T-helper 1 cell (primary cell): ENCODE results near the gene ALLC.

Experiments
- DNase-seq, 5 donors: peaks; one replicate each; pipeline ENCODE4 v3.0.0-alpha.2; 2012 to 2020

ALLC gene

DNA sequence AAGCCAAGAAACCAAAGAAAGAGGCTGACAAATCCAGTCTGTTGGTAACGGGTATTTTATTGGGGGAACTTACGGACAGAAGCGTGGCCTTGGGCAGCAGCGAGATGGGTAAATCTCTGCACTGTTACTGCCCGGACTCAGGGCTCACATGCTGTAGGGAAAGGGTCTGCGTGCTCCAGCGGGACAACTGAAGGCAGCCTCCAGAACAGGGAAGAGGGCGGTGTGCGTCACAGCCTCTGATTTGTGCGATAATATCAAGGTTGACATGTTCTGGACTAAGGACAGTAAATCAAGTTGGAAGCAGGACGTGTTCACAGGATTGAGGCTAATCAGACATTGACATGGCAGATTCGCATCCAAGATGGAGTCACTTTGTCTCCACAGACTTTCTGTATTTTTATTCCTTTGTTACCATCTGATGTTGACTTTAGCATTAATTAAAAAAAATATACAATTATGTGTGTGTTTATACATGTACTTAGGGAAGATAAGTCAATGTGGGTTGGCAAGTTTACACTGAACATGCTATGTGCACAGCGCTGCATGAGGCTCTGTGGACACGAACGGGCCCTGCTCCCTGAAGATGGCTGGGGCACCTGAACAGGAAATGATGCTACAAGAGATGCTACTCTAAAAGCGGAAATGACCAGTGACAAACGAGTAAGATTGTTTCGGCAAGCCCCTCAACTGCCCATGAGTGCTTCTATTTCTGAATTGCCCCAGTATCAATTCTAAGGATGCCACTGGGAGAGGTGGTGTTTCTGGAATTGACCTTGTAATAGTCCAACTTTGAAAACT, 22.7 kb downstream of the ALLC start:
- no peak for DNase-seq

DNA sequence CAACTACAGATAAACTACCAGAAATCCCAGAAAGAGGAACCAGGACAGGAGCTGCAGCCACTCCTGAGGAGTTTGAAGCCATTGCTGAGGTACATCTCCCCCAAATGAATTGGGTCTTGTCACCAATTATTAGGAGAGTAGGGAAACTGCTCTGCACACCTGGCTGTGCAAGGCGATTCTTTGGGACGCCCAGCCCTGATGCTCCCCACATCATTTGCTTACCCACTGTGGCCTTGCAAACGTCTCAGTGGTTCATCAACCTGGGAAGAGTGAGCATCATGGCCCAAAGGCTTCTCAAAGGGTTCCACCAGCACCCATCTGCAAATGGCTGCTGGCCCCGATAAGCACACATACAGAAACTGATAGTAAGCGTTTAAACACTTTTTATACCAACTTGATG, 23.6 kb downstream of the ALLC start:
- no peak for DNase-seq

DNA sequence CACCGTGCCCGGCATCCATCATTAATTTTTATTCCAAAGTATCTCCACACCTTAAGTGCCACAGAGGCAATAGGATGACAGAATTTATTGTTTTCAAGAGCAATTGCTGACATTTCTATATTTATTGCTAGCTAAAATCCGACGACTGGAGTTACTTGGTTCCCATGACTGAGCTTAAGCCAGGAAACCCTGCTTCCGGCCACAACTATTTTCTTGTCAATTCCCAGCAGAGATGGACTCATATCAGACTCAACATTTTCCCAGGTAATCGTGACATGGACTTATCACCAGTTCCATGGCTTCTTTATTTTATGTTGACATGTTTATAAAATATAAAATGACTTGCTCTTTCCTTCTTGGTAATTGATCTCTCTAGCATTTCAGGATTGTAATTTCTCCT, 24.8 kb downstream of the ALLC start:
- no peak for DNase-seq

DNA sequence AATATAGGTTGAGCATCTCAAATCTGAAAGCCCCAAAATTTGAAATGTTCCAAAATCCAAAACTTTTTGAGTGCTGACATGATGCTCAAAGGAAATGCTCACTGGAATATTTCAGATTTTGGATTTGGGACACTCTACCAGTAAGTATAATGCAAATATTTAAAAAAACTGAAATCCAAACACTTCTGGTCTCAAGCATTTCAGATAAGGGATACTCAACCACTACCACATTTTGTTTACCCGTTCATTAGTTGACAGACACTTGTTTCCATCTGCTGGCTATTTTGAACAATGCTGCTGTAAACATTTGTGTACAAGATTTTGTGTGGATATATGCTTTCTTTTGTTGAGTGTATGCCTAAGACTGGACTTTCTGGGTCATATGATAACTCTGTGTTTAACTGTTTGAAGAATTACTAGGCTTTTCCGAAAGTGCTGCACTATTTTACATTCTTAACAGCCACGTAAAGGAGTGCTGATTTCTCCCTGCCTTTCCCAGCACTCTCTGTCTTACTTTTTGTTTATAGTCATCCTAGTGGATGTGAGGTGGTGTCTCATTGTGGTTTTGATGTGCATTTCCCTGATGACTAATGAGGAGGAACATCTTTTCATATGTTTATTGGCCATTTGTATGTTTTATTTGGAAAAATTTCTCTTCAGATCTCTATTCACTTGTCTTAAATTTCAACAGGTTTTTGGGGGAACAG, 25.9 kb downstream of the ALLC start:
- DNase-seq = no peak

DNA sequence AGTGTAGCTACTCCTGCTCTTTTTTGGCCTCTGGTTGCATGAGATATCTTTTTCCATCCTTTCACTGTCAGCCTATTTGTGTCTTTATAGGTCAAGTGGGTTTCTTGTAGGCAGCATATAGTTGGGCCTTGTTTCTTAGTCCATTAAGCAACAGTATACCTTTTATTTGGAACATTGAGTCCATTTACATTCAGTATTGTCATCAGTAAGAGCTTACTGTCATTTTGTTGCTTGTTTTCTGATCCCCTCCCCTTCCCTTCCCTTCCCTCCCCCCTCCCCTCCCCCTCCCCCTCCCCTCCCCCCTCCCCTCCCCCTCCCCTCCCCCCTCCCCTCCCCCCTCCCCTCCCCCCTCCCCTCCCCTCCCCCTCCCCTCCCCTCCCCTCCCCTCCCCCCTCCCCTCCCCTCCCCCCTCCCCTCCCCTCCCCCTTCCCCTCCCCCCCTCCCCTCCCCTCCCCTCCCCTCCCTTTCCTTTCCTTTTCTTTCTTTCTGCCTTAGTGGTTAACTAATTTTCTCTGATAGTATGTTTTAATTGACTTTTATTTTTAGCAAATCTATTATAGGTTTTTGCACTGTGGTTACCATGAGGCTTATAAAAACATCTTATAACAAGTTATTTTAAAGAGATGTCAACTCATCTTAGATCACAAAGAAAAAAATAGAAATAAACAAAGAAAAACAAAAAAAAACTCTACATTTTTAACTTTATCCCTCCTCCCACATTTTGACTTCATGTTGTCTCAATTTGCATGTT, 32.2 kb downstream of the ALLC start:
- DNase-seq = no peak

DNA sequence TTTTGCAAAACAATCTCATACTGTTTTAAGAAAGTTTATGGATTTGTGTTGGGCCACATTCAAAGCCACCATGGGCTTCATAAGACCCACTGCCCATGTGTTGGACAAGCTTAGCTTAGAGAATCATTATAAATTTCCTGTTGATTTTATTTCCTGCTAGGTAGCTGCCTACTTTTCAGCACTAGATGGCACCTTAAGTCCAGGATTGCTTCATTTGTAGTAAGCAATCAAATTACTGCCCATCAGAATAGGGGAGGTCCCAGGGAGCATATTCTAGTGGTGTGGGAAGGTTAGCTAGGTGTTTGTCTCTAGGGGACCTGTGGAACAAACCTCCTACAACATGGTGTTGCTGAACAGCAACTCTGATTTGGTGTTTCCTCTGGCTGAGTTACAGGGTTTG, 34.4 kb downstream of the ALLC start:
- peak in 1 of 5 donors; percentile 2 for DNase-seq

DNA sequence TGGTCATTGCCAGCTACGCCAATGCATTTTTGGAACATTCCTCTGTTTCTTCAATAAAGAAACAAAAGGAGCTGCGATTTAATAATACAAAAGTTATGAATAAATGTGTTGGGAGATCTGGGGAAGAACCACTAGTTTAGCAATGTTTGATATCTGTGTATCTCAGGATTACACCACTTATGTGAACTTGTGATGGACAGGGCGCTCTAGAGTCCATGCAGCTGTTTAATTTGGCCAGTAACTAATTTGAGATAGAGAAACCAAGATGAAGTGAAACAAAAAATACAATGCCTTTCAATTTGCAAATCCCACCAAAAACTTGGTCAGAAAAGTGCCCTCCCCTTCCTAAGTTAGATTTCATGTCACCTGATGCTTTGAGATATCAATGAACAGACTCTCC, 38.5 kb downstream of the ALLC start:
- no peak for DNase-seq

DNA sequence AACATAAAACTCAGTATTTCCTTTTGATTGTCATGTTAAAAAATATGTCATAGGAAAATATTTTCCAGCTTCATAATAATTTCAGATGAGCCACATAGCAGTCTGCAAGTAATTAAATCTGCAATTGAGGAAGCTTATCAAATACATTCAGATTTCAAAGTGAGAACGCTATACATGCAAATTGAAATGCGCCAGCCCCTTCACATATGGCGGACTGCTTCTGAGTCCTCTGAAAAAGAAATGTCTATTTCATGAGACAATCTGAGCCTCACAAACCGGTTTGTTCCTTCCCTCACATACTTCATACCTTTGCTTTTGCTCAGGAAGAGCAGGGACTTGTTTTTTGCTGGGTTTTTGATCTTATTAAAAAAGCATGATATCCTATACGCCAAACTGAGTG, 43.1 kb downstream of the ALLC start:
- DNase-seq = no peak

DNA sequence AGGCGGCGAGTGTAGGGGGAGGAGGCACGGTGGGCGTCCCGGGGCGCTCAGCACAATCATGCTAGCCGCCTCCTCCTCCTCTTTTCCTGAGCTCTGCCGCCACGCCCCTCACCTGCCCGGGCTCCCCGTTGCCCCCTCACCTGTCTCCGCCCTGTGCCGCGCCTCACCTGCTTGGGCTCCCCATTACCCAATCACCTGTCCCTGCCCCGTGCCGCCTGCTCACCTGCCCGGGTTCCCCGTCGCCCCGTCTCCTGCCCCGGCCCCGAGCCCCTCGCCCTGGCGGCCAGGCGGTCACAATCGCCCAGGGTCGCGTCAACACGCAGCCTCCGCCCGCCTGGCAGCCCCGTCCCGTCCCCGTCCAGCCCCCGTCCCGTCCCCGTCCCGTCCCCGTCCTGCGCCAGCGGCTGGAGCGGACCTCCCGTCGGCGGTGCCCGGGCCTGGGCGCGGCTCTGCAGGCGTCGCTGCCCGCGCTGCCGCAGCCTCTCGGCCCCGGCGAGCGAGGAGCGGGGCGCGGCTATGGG, 45.3 kb downstream of the ALLC start, which contains the start of gene DCDC2C:
DCDC2C (plus strand) TSS at position 340 of the 521 bp plus-strand sequence; CDS start at position 517, 177 bp downstream.
- DNase-seq = peak in 1 of 5 donors; percentile 7

DNA sequence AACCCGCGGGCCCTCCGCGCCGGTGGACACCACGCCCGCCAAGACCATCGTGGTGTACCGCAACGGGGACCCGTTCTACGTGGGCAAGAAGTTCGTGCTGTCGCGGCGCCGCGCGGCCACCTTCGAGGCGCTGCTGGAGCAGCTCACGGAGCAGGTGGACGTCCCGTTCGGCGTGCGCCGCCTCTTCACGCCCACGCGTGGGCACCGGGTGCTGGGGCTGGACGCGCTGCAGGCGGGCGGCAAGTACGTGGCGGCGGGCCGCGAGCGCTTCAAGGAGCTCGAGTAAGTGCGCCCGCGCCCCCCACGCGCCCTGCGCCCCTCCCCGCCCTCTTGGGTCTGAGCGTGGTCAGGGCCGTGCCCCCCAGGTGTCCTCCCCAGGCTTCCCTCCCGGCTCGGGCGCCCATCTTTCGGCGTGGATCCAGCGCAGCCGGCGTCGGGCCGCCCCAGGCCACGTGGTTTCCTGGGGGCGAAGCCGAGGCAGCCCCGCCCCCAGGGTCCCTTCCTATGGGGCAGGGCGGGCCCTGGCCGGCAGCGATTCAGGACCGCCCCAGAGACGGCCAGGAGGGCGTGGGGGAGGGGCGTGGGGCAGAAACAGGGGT, 45.9 kb downstream of the ALLC start:
- DNase-seq = no peak

DNA sequence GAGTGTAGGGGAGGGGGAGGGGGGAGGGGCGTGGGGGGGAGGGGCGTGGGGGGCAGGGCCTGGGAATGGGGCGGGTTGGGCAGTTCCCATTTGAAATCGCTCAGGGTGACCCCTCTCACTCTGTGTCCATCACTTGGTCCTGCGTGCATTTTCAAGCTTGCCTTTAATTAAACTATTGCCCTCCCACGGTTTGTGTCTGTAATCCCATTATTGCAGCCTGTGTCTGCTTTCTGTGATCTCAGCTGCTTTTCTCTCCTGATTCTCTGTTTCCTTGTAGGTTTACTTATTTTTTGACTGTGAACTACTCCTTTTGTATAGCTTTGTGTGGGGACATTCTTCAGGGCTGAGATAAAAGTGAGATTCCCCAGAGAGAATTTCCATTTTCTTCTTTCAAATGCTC, 46.7 kb downstream of the ALLC start:
- DNase-seq = no peak

DNA sequence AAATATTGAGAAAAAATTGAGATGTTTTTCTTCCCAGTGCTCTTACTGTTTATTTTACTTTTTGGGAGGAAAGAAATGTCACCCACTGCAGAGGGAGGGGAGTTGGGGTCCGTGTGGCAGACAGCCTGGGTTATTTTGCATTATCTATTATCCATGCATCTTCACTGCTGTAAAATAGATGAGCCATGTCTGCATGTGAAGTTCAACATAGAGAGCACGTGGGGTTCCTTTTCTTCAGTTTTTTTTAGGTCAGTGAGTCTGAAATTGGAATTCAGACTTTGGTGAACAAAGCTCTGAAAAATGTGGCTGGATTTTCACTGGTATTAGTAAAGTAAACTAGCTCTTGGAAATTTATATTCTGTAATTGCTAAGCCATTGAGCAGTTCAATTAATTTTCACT, 47.8 kb downstream of the ALLC start:
- no peak for DNase-seq

DNA sequence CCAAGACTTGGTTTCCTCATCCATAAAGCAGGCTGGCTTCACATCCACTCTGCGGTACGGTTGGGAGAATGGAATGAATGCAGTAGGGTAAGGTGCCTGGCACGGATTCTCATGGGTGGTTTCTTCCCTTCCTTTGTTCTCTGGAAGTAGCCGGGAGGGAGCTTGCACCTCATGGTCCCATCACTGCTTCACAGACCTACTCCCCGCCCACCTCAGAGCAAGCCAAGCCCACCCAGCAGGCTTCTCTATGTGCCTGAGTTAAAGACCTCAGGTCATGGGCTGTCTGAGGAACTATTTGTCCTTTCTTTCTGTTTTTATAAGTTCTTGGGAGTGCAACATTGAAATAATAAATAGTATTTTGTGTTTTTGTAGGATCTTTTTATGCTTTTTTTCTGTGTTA, 48.9 kb downstream of the ALLC start:
- DNase-seq = no peak

DNA sequence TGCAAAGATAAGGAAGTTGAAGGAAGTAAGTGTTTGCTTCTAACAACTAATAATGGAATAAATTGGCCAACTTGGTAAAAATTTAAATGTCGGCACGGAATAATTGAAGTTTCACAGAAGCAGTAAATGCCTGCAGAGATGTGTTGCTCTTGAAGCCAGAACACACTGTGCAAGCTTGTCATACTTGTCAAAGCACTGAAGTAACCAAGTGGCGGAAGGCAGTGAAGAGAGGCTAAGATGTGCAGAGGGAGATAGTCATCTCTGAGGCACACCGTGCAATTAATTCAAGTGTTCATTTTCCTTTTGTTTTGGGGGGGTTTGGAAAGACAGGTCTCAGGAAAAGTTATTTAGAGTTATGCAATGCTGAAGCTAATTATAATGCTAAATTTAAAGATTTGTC, 50.6 kb downstream of the ALLC start:
- DNase-seq = no peak

DNA sequence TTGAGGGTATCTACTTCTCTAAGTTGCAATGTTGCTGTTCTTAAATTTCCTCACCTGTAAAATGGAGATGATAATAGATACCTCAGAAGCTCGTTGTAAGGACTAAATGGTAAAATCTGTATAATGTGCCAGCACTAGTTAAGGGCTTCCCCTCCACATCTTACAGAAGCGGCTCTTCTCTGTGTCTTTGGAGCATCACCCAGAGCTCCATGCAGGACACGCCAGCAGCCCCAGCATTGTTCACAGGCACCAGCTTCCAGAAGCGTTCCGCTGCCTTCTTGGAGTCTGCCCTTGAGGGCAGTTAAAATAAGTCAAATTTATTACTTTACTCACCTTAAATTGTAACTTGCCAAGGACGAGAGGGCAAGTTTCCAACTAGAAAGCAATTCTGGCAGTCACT, 51.2 kb downstream of the ALLC start:
- no peak for DNase-seq

DNA sequence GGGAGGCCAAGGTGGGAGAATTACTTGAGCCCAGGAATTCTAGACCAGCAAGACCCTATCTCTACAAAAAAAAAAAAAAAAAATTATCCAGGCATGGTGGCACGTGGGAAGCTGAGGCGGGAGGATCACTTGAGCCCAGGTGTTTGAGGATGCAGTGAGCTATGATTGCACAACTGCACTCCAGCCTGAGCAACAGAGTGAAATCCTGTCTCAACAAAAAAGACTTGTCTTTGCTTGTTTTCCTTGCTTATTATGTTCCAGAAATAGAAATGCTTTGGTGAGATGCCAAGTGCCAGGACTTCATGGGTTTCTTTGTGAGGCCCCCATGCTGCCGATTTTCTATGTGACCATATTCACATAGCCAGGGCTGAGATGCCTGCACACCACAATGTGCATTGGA, 54.4 kb downstream of the ALLC start:
- DNase-seq = no peak

DNA sequence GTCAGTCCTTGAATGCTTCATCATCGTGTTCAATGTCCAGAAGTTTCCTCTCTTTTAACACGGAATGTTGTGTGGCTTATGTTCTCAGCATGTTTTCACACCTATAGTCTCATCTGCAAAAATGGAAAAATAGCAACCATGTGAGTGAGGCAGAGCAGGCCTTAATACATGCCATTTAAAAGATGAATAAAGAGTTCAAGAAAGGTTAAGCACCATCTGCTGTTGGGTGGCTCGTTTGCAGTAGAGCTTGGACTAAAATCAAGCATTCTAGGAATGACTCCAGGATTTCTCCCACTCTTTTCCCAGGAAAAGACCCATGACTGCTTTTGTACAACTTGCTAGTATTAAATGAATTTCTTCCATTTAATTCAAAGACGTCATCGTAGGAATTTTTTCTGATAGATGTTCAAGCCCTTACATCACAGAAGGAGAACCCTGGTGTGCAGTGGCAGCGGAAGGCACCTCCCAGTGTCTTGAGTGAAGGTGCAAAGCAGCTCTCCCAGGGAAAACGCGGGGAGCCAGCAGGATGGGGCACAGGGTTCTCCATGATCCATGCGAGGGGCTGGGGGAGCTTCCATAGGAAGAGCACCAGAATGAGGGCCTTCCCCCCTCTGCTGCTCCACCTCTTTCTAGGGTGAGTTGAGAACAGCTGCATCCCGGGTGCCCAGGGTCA, 55.0 kb downstream of the ALLC start:
- no peak for DNase-seq

DNA sequence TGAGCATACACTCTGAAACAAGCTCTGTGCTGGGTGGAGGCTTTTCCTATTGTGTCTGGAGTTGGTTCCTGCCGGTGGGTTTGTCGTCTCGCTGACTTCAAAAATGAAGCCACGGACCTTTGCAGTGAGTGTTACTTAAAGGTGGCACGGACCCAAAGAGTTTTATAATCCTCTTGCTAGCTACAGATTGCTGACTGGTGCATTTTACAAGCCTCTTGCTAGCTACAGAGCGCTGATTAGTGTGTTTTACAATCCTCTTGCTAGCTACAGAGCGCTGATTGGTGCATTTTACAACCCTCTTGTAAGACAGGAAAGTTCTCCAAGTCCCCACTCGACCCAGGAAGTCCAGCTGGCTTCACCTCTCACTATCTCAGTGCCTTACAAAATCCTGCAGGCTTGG, 60.7 kb downstream of the ALLC start:
- DNase-seq = no peak

DNA sequence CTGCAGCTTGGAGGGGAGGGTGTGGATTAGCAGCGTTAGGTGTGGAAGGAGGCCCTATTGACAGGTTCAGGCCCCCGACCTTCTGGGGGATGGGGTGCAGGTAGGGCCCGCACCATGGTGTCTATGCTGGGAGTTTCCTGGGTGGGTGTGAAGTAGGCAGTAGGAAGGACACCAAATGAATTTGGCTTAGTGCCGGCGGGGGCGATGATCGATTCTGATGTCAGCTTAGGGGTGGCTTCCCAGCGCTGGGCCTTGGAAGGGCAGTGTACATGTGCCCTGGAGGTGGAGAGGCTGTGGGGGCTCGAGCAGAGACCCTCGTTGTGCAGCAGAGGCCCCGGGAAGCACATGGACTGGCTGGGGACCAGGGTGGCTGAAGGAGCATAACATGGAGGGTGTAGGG, 67.0 kb downstream of the ALLC start:
- no peak for DNase-seq

DNA sequence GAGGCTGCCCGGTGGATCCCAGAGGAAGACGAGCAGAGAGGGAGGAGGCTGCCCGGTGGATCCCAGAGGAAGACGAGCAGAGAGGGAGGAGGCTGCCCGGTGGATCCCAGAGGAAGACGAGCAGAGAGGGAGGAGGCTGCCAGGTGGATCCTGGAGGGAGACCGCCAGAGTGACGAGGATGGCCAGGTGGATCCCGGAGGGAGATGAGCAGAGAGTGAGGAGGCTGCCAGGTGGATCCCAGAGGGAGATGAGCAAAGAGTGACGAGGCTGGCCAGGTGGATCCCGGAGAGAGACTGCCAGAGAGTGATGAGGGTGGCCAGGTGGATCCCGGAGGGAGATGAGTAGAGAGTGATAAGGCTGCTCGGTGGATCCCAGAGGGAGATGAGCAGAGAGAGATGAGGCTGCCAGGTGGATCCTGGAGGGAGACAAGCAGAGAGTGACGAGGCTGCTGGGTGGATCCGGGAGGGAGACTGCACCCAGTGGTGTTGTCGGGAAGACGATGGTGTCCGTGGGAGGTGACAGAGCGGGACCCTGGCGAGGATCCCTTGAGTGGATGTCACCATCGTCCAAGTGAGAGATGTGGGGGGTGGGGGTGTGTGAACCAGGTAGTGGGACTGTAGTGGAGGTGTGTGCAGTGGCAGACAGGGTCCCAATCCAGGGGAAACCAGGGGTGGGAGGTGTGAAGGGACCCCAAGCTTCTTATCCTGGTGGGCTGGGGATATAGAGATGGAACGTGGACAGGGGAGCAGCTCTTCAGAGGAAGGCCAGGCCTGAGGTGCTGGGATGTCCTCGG, 67.7 kb downstream of the ALLC start:
- DNase-seq = no peak

DNA sequence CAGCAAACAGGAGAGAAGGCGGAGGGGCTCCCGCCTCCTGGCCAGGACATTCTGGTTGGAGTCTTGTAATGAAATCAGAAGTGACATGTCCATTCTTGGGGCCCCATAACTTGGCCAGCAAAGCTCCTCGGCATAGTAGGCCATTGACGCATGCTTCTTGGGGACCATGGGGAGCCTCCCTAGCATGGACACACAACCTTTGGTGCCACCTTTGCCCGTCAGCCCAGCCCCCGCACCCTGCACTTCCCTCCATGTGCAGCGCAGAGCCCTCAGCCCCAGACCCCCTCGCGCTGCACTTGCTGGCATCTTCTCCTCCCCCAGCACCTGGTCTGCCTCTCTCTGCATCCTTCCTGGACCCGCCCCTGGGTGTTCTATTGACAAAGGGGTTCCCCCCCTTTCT, 68.5 kb downstream of the ALLC start:
- DNase-seq = no peak
